Glutamatergic neuron (in vitro differentiated cells): ENCODE data around the gene BCL7C. TPM values are rescaled to one million over a fixed set of nuclear protein-coding genes. Genes with fewer than 3 reads are reported as not detected.

Experiments used
- DNase-seq: peaks from one replicate; pipeline ENCODE4 v3.0.0; 2022
- H3K27ac Mint-ChIP-seq: one replicate; pipeline ENCODE4 v1.8.0; 2020; ENCODE audit warnings: mild to moderate bottlenecking, mixed read lengths, inconsistent platforms; ENCODE audit not compliant: unreplicated experiment
- H3K27me3 Mint-ChIP-seq: one replicate; pipeline ENCODE4 v1.8.0; 2020; ENCODE audit warnings: mild to moderate bottlenecking, moderate library complexity, mixed read lengths, inconsistent platforms; ENCODE audit not compliant: unreplicated experiment
- H3K36me3 Mint-ChIP-seq: one replicate; pipeline ENCODE4 v1.8.0; 2020; ENCODE audit warnings: mild to moderate bottlenecking, mixed read lengths, inconsistent platforms; ENCODE audit not compliant: unreplicated experiment
- H3K4me1 Mint-ChIP-seq: one replicate; pipeline ENCODE4 v1.8.0; 2020; ENCODE audit warnings: mild to moderate bottlenecking, low read depth, mixed read lengths, inconsistent platforms; ENCODE audit not compliant: unreplicated experiment
- H3K4me3 Mint-ChIP-seq: one replicate; pipeline ENCODE4 v1.8.0; 2020; ENCODE audit warnings: mild to moderate bottlenecking, mixed read lengths, inconsistent platforms; ENCODE audit not compliant: unreplicated experiment
- H3K9me3 Mint-ChIP-seq: one replicate; pipeline ENCODE4 v1.8.0; 2020; ENCODE audit warnings: mild to moderate bottlenecking, moderate library complexity, mixed read lengths, inconsistent platforms; ENCODE audit not compliant: unreplicated experiment
- total RNA-seq: library from RNA; stranded (reverse); fragmentation: NEBNext Ultra II Directional; extraction: Animal tissue kit (Norgen Biotek cat#: 25700); gene quantifications from one replicate; pipeline ENCODE4 v1.2.1, GENCODE V29; 2021; ENCODE audit not compliant: unreplicated experiment
- TF ChIP-seq, protein P1 (sequence below): fragments of 200-600 bp; sonication (generic); IDR thresholded peaks from one replicate; pipeline ENCODE4 v1.5.0; 2021; ENCODE audit not compliant: partially characterized antibody, unreplicated experiment

The BCL7C gene
- total RNA-seq, 1 donor from 2014 or later: 24.0 TPM

DNA sequence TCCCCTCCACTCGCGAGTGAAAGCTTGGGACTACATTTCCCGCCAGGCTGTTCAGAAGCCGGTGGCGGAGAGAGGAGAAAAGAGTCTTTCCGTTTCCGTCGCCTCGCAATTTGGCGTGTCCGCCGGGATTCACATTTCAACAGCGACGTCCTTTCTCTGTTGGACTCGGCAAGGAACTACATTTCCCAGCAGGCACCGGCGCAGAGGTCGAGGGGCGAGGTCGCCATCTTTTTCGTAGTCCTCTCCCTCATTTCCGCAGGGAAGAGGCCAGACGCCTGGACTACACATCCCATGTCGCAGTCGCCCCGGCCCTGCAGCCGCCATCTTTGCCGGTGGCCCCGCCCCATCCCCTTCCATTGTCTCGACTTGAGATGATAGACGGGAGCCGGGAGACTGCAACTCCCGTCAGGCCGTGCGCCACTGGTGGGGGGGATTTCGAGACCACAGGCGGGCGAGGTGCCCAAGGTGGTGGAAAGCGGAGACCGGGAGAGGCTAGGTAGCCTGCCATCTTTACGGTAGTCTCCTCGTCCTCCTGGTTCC lies 28.6 kb upstream of the BCL7C start:
- TF ChIP-seq, protein P1, sequence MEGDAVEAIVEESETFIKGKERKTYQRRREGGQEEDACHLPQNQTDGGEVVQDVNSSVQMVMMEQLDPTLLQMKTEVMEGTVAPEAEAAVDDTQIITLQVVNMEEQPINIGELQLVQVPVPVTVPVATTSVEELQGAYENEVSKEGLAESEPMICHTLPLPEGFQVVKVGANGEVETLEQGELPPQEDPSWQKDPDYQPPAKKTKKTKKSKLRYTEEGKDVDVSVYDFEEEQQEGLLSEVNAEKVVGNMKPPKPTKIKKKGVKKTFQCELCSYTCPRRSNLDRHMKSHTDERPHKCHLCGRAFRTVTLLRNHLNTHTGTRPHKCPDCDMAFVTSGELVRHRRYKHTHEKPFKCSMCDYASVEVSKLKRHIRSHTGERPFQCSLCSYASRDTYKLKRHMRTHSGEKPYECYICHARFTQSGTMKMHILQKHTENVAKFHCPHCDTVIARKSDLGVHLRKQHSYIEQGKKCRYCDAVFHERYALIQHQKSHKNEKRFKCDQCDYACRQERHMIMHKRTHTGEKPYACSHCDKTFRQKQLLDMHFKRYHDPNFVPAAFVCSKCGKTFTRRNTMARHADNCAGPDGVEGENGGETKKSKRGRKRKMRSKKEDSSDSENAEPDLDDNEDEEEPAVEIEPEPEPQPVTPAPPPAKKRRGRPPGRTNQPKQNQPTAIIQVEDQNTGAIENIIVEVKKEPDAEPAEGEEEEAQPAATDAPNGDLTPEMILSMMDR: no peak
- H3K27me3 Mint-ChIP-seq: peaks cover 21% of the 10 kb centered on the region

DNA sequence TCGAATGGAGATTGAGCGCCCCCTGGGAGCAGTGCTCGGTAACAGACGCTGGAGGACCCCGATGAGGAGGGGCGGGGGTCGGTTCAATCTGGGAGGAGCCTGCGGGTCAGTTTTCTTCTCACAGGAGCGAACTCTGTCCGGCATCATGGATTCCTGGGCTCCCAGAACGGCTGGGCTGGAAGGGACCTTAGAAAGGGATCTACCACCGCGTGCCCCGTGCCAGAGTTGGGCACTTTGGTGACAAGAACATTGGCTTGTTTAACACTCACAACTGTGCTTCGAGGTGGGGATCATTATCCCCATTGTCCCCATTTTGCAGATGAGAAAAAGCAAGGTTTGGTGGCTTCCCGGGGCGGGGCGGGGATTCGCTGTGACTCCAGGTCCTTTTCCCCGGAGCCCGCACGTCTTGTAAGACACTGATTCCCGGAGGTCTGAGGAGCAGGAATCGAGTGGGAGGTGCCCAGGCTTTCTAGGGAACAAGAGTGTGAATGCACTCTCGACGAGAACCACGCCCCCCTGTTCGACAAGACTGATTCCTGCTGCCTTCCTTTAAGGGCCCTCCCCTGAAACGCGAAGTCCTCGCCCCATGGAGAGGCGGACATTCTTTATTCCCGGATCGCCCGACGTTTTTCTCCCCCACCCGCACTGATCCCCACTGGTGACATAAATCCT lies 28.0 kb upstream of the BCL7C start:
- peaks cover 9% of the 10 kb centered on the region for H3K4me1 Mint-ChIP-seq
- peak; percentile 98 for DNase-seq
- H3K9me3 Mint-ChIP-seq: peaks cover 13% of the 10 kb centered on the region
- peaks cover 21% of the 10 kb centered on the region for H3K27me3 Mint-ChIP-seq
- no peaks in the 10 kb centered on the region for H3K36me3 Mint-ChIP-seq
- H3K4me3 Mint-ChIP-seq: peak overlapping the region; percentile 99
- peak overlapping the region; percentile 100 for H3K27ac Mint-ChIP-seq
- TF ChIP-seq, protein P1: peak; percentile 84

More for the DNA sequence above, 28.6 kb upstream of the BCL7C start:
- Mint-ChIP-seq H3K27ac (peak overlapping the region; percentile 100), H3K4me1 (peaks cover 10% of the 10 kb centered on the region), H3K4me3 (peak overlapping the region; percentile 99), H3K9me3 (peaks cover 15% of the 10 kb centered on the region), H3K36me3 (no peaks in the 10 kb centered on the region)
- peak; percentile 99 for DNase-seq

- Mint-ChIP-seq H3K4me1 (peaks cover 7% of the 10 kb centered on the region), H3K27ac (peak overlapping the region; percentile 33)
- TF ChIP-seq, protein P1: no peak
These were observed 27.5 kb upstream of the BCL7C start for GRCh38 chr16:30921459-30921747.

DNA sequence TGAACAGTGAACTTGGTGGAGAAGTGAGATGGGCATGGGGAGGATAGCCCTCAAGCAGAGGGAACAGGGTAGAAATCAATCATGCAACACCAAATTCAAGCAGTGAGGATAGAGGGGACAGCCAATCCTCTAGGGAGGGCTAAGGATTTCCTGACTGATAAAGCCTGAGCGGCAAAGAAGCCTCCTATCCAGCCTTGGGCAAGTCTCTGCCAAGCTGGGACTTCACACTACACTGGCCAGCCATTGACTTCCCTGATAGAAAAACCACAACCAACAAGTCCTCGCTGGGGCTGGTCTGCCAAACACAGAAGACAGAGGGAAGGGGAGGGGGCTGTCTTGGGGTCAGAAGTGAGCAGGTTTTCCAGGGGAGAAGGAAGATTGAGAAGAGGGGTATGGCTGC lies 27.0 kb upstream of the BCL7C start:
- H3K36me3 Mint-ChIP-seq: no peaks in the 10 kb centered on the region
- TF ChIP-seq, protein P1: no peak
- DNase-seq: no peak
- H3K27ac Mint-ChIP-seq: no peak overlapping the region
- H3K27me3 Mint-ChIP-seq: peaks cover 17% of the 10 kb centered on the region
- peaks cover 13% of the 10 kb centered on the region for H3K9me3 Mint-ChIP-seq
- peak overlapping the region; percentile 99 for H3K4me3 Mint-ChIP-seq
- peaks cover 2% of the 10 kb centered on the region for H3K4me1 Mint-ChIP-seq

More at GRCh38 chr16:30921459-30921747, 27.5 kb upstream of the BCL7C start:
- no peaks in the 10 kb centered on the region for H3K36me3 Mint-ChIP-seq
- peak overlapping the region; percentile 99 for H3K4me3 Mint-ChIP-seq
- DNase-seq: no peak
- peaks cover 18% of the 10 kb centered on the region for H3K27me3 Mint-ChIP-seq
- H3K9me3 Mint-ChIP-seq: peaks cover 13% of the 10 kb centered on the region

DNA sequence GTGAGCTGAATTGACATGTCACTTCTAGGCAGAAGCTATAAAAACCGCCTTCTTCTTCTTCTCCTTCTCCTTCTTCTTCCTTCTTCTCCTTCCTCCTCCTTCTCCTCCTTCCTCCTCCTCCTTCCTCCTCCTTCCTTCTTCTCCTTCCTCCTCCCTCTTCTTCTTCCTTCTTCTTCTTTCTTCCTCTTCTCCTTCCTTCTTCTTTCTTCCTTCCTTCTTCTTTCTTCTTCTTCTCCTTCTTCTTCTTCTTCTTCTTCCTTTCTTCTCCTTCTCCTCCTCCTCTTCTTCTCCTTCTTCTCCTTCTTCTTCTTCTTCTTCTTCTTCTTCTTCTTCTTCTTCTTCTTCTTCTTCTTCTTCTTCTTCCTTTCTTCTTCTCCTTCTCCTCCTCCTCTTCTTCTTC lies 24.7 kb upstream of the BCL7C start:
- TF ChIP-seq, protein P1: no peak
- Mint-ChIP-seq H3K27me3 (peaks cover 12% of the 10 kb centered on the region), H3K9me3 (peaks cover 8% of the 10 kb centered on the region), H3K27ac (no peak overlapping the region), H3K4me3 (no peak overlapping the region), H3K36me3 (no peaks in the 10 kb centered on the region), H3K4me1 (peaks cover 2% of the 10 kb centered on the region)
- no peak for DNase-seq
